Neural cell (in vitro differentiated cells): ENCODE results near the gene EXOC6B. TPM values are rescaled to one million over a fixed set of nuclear protein-coding genes. Genes with fewer than 3 reads are reported as not detected.

Source experiments
- H2AFZ ChIP-seq: fragments of 200-600, 300-800 bp; sonication (generic), shearing (Covaris generic); 2 replicates; pipeline ENCODE4 v1.6.0; 2014; ENCODE audit warnings: low read depth, mild to moderate bottlenecking, antibody characterized with exemption, low read length, moderate library complexity
- H3F3A ChIP-seq: fragments of 200-600 bp; shearing (Covaris generic); 2 replicates; pipeline ENCODE4 v1.6.1; 2016; ENCODE audit warnings: mild to moderate bottlenecking, moderate library complexity, mixed read lengths, antibody characterized with exemption, low read length; ENCODE audit not compliant: insufficient read depth, poor library complexity, severe bottlenecking
- H3K27ac ChIP-seq: fragments of 200-600, 300-800 bp; sonication (generic), shearing (Covaris generic); 2 replicates; pipeline ENCODE4 v1.5.1; 2014; ENCODE audit warnings: mild to moderate bottlenecking, low read length, moderate library complexity
- H3K27me3 ChIP-seq: fragments of 300-800, 200-600 bp; sonication (generic), shearing (Covaris generic); 2 replicates; pipeline ENCODE4 v1.6.0; 2014; ENCODE audit warnings: mild to moderate bottlenecking, low read depth, low read length, moderate library complexity; ENCODE audit not compliant: insufficient read depth
- H3K36me3 ChIP-seq: fragments of 300-800, 200-600 bp; sonication (generic), shearing (Covaris generic); 2 replicates; pipeline ENCODE4 v1.5.1; 2014; ENCODE audit warnings: mild to moderate bottlenecking, antibody characterized with exemption, low read length, moderate library complexity; ENCODE audit not compliant: insufficient read depth
- H3K4me2 ChIP-seq: fragments of 300-800, 200-600 bp; sonication (generic), shearing (Covaris generic); 2 replicates; pipeline ENCODE4 v1.6.0; 2014; ENCODE audit warnings: mild to moderate bottlenecking, low read length
- H3K4me3 ChIP-seq: fragments of 300-800, 200-600 bp; sonication (generic), shearing (Covaris generic); 2 replicates; pipeline ENCODE4 v1.5.1; 2014; ENCODE audit warnings: mild to moderate bottlenecking, low read length, moderate library complexity
- H3K79me2 ChIP-seq: fragments of 200-600 bp; shearing (Covaris generic); replicated peaks from 2 replicates; pipeline ENCODE4 v1.6.0; 2014; ENCODE audit warnings: mild to moderate bottlenecking, low read length, moderate library complexity; ENCODE audit not compliant: insufficient read depth
- H3K9ac ChIP-seq: fragments of 300-800, 200-600 bp; sonication (generic), shearing (Covaris generic); 2 replicates; pipeline ENCODE4 v1.6.1; 2016; ENCODE audit warnings: mild to moderate bottlenecking, low read length, mixed read lengths
- H3K9me2 ChIP-seq: fragments of 200-600 bp; shearing (Covaris generic); 2 replicates; pipeline ENCODE4 v1.6.1; 2016; ENCODE audit warnings: mild to moderate bottlenecking, low read length, mixed read lengths; ENCODE audit not compliant: insufficient read depth
- H3K9me3 ChIP-seq: fragments of 200-600, 300-800 bp; sonication (generic), shearing (Covaris generic); 2 replicates; pipeline ENCODE4 v1.6.1; 2016; ENCODE audit warnings: mild to moderate bottlenecking, mixed run types, low read length, moderate library complexity, mixed read lengths
- H4K20me1 ChIP-seq: fragments of 200-600 bp; shearing (Covaris generic); 2 replicates; pipeline ENCODE4 v1.6.1; 2016; ENCODE audit warnings: mild to moderate bottlenecking, mixed run types; ENCODE audit not compliant: insufficient read depth
- CTCF ChIP-seq: fragments of 450-650 bp; IDR thresholded peaks from 2 replicates; pipeline ENCODE4 v1.5.1; 2014; ENCODE audit warnings: antibody characterized with exemption, mild to moderate bottlenecking, moderate library complexity; ENCODE audit not compliant: poor library complexity, severe bottlenecking
- EP300 ChIP-seq: fragments of 450-650 bp; conservative IDR thresholded peaks from 2 replicates; pipeline ENCODE4 v1.6.1; 2014; ENCODE audit warnings: antibody characterized with exemption, mild to moderate bottlenecking, moderate library complexity; ENCODE audit not compliant: poor library complexity, severe bottlenecking
- EZH2 ChIP-seq: fragments of 200-600, 300-800 bp; shearing (Covaris generic), sonication (generic); IDR thresholded peaks from 2 replicates; pipeline ENCODE4 v1.6.1; 2014; ENCODE audit warnings: antibody characterized with exemption, low read length, borderline replicate concordance, mild to moderate bottlenecking; ENCODE audit not compliant: insufficient read depth, poor library complexity, severe bottlenecking
- MXI1 ChIP-seq: fragments of 450-650 bp; conservative IDR thresholded peaks from 2 replicates; pipeline ENCODE4 v1.6.1; 2014; ENCODE audit warnings: antibody characterized with exemption, mild to moderate bottlenecking; ENCODE audit not compliant: poor library complexity, severe bottlenecking
- POLR2AphosphoS5 ChIP-seq: IDR thresholded peaks from 2 replicates; pipeline ENCODE4 v1.6.1; 2012
- RAD21 ChIP-seq: fragments of 450-650 bp; conservative IDR thresholded peaks from 2 replicates; pipeline ENCODE4 v1.6.1; 2014; ENCODE audit warnings: antibody characterized with exemption, mild to moderate bottlenecking, moderate library complexity
- SMC3 ChIP-seq: fragments of 450-650 bp; conservative IDR thresholded peaks from 2 replicates; pipeline ENCODE4 v1.6.1; 2014; ENCODE audit warnings: antibody characterized with exemption, mild to moderate bottlenecking, moderate library complexity; ENCODE audit not compliant: poor library complexity
- TAF1 ChIP-seq: IDR thresholded peaks from 2 replicates; pipeline ENCODE4 v1.6.1; 2012; ENCODE audit warnings: low read depth
- polyA plus RNA-seq: library from polyadenylated mRNA; depleted of rRNA; stranded (reverse); fragments of >200 nt; gene quantifications from 2 replicates; pipeline ENCODE4 v1.2.3, GENCODE V29; 2014
- TF ChIP-seq, protein P1 (sequence below): IDR thresholded peaks from 2 replicates; pipeline ENCODE4 v1.6.1; 2012; ENCODE audit warnings: borderline replicate concordance

The EXOC6B gene
- polyA plus RNA-seq, 1 donor from 2014 or later = 23.4 TPM

- H3K4me3 ChIP-seq = no peak overlapping the region
- H3K27me3 ChIP-seq = peaks cover 4% of the 10 kb centered on the region
- no peak overlapping the region for H3K4me2 ChIP-seq
- H3K9ac ChIP-seq = no peak overlapping the region
- no peaks in the 10 kb centered on the region for H3K36me3 ChIP-seq
- H3K79me2 ChIP-seq = no peaks in the 10 kb centered on the region
- TF ChIP-seq CTCF (no peak), TAF1 (no peak), EZH2 (no peak), RAD21 (no peak)
- TF ChIP-seq, protein P1, sequence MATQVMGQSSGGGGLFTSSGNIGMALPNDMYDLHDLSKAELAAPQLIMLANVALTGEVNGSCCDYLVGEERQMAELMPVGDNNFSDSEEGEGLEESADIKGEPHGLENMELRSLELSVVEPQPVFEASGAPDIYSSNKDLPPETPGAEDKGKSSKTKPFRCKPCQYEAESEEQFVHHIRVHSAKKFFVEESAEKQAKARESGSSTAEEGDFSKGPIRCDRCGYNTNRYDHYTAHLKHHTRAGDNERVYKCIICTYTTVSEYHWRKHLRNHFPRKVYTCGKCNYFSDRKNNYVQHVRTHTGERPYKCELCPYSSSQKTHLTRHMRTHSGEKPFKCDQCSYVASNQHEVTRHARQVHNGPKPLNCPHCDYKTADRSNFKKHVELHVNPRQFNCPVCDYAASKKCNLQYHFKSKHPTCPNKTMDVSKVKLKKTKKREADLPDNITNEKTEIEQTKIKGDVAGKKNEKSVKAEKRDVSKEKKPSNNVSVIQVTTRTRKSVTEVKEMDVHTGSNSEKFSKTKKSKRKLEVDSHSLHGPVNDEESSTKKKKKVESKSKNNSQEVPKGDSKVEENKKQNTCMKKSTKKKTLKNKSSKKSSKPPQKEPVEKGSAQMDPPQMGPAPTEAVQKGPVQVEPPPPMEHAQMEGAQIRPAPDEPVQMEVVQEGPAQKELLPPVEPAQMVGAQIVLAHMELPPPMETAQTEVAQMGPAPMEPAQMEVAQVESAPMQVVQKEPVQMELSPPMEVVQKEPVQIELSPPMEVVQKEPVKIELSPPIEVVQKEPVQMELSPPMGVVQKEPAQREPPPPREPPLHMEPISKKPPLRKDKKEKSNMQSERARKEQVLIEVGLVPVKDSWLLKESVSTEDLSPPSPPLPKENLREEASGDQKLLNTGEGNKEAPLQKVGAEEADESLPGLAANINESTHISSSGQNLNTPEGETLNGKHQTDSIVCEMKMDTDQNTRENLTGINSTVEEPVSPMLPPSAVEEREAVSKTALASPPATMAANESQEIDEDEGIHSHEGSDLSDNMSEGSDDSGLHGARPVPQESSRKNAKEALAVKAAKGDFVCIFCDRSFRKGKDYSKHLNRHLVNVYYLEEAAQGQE = no peak
- no peaks in the 10 kb centered on the region for H3F3A ChIP-seq
- H3K27ac ChIP-seq = no peak overlapping the region
- H2AFZ ChIP-seq = no peak overlapping the region
- no peaks in the 10 kb centered on the region for H3K9me2 ChIP-seq
- no peaks in the 10 kb centered on the region for H3K9me3 ChIP-seq
- H4K20me1 ChIP-seq = no peaks in the 10 kb centered on the region
Observed at GRCh38 chr2:72136331-72136730, 689.5 kb downstream of the EXOC6B start.

- peaks cover 2% of the 10 kb centered on the region for H3K27me3 ChIP-seq
- H3K4me2 ChIP-seq = no peak overlapping the region
- no peak overlapping the region for H3K9ac ChIP-seq
- no peak for TF ChIP-seq CTCF
- TF ChIP-seq, protein P1 = no peak
- TF ChIP-seq POLR2AphosphoS5 = no peak
- no peak for TF ChIP-seq SMC3
- no peak for TF ChIP-seq EZH2
- TF ChIP-seq MXI1 = no peak
- no peak for TF ChIP-seq RAD21
- no peak for TF ChIP-seq TAF1
- TF ChIP-seq EP300 = no peak
- H3K79me2 ChIP-seq = no peaks in the 10 kb centered on the region
- H3F3A ChIP-seq = no peaks in the 10 kb centered on the region
- no peaks in the 10 kb centered on the region for H3K9me2 ChIP-seq
- no peaks in the 10 kb centered on the region for H3K9me3 ChIP-seq
- no peak overlapping the region for H3K4me3 ChIP-seq
- no peak overlapping the region for H3K27ac ChIP-seq
- no peaks in the 10 kb centered on the region for H3K36me3 ChIP-seq
- H4K20me1 ChIP-seq = no peaks in the 10 kb centered on the region
- no peak overlapping the region for H2AFZ ChIP-seq
Observed at GRCh38 chr2:72135921-72136320, 689.9 kb downstream of the EXOC6B start.
